ENCODE results near the gene FTCDNL1.

DNA sequence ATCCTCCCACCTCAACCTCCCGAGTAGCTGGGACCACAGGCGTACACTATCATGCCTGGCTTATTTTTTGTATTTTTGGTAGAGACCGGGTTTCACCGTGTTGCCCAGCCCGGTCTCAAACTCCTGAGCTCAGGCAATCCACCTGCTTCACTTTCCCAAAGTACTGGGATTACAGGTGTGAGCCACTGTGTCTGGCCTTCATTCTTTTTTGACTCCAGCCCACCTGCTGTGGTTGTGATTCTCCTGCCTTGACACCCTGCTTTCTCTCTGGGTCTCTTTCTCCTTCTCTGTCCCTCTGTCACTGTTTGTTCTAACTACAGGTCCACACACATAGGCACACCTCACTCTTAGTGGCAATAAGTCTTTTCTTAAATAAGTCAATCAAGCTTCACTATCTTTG is 85.3 kb downstream of the FTCDNL1 start:
- TF ChIP-seq POLR2A (IDR thresholded peaks at IDR 0.05; ENCODE audit: low read length), result no peak
- no peak for TF ChIP-seq GATA1 (IDR thresholded peaks at IDR 0.05; ENCODE audit: low read depth, low read length)
